ENCODE data around the gene LRRC7.

Gene LRRC7

GRCh38 chr1:69645477-69645876, 77.8 kb downstream of the LRRC7 start:
- ChIA-PET POLR2A (no interaction called here), CTCF (no interaction called here)
- no peak overlapping the region for H3K4me3 ChIP-seq (ENCODE audit: low read depth, low read length)
- no peak for DNase-seq (ENCODE audit: low read depth, low spot score)
- TF ChIP-seq, protein P1, sequence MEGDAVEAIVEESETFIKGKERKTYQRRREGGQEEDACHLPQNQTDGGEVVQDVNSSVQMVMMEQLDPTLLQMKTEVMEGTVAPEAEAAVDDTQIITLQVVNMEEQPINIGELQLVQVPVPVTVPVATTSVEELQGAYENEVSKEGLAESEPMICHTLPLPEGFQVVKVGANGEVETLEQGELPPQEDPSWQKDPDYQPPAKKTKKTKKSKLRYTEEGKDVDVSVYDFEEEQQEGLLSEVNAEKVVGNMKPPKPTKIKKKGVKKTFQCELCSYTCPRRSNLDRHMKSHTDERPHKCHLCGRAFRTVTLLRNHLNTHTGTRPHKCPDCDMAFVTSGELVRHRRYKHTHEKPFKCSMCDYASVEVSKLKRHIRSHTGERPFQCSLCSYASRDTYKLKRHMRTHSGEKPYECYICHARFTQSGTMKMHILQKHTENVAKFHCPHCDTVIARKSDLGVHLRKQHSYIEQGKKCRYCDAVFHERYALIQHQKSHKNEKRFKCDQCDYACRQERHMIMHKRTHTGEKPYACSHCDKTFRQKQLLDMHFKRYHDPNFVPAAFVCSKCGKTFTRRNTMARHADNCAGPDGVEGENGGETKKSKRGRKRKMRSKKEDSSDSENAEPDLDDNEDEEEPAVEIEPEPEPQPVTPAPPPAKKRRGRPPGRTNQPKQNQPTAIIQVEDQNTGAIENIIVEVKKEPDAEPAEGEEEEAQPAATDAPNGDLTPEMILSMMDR (IDR thresholded peaks at IDR 0.05; ENCODE audit: insufficient read depth, low read length, missing control alignments): no peak

DNA sequence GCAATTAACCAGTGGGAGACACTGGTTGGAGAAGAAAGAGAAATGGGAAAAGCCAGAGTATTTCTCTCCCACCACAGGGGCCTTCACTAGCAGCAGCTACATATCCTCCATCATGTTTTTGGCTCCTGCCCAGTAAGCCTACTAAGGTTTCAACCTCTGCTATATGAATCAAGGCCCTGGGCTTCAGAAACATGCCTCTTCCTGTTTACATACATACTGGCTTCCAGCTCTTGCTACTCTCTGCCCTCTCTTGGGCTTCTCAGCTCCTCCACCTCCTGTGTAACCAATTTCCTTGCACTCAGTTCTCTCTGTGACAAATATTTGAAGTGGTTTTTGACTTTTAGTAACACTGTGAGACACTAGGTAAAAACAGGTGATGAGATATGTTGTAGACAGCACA, 80.8 kb downstream of the LRRC7 start:
- ChIA-PET POLR2A (no interaction called here), CTCF (no interaction called here)
- TF ChIP-seq, protein P1 (IDR thresholded peaks at IDR 0.05; ENCODE audit: insufficient read depth, low read length, missing control alignments): no peak
- DNase-seq (ENCODE audit: low read depth, low spot score): no peak
- H3K4me3 ChIP-seq (ENCODE audit: low read depth, low read length): no peak overlapping the region

GRCh38 chr1:69649383-69649990, 81.8 kb downstream of the LRRC7 start:
- POLR2A ChIA-PET: no interaction called here
- H3K4me3 ChIP-seq (ENCODE audit: low read depth, low read length): no peak overlapping the region
- TF ChIP-seq, protein P1 (IDR thresholded peaks at IDR 0.05; ENCODE audit: insufficient read depth, low read length, missing control alignments): no peak
- no peak for DNase-seq (ENCODE audit: low read depth, low spot score)
- CTCF ChIA-PET: no interaction called here

- TF ChIP-seq, protein P1 (IDR thresholded peaks at IDR 0.05; ENCODE audit: insufficient read depth, low read length, missing control alignments): no peak
- ChIA-PET POLR2A (no interaction called here), CTCF (no interaction called here)
These were observed 83.1 kb downstream of the LRRC7 start for GRCh38 chr1:69650779-69651178.

DNA sequence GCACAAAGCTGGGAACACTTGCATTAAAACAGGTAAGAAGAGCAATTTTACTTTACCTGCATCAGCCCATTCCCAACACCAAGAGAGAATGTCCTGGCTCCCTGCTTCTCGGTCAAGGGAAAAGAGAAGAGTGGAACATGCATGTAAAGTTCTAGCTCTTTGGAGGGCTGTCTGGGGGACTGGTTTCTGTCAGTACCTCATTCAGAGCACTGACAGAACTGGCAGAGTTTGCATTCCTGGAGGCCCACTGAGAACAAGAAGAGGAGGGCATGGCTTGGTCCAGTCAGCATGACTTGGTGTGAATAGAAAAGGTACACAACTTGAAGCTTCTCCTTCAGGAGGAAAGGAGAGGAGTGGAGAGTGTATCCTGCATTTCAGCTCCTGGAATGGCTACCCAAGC, 83.9 kb downstream of the LRRC7 start:
- TF ChIP-seq, protein P1 (IDR thresholded peaks at IDR 0.05; ENCODE audit: insufficient read depth, low read length, missing control alignments): no peak
- CTCF ChIA-PET: no interaction called here

More at GRCh38 chr1:69650779-69651178, 83.1 kb downstream of the LRRC7 start:
- H3K4me3 ChIP-seq (ENCODE audit: low read depth, low read length): no peak overlapping the region
- DNase-seq (ENCODE audit: low read depth, low spot score): no peak

GRCh38 chr1:69657971-69658370, 90.2 kb downstream of the LRRC7 start:
- TF ChIP-seq, protein P1 (IDR thresholded peaks at IDR 0.05; ENCODE audit: insufficient read depth, low read length, missing control alignments): no peak
- POLR2A ChIA-PET: no interaction called here
- CTCF ChIA-PET: no interaction called here
- no peak overlapping the region for H3K4me3 ChIP-seq (ENCODE audit: low read depth, low read length)
- DNase-seq (ENCODE audit: low read depth, low spot score): no peak

More for the DNA sequence above, 83.9 kb downstream of the LRRC7 start:
- no peak overlapping the region for H3K4me3 ChIP-seq (ENCODE audit: low read depth, low read length)
- DNase-seq (ENCODE audit: low read depth, low spot score): no peak
- POLR2A ChIA-PET: no interaction called here
